Caco-2 (cell line): ENCODE measurements around the gene NHSL2. TPM values are rescaled to one million over a fixed set of nuclear protein-coding genes. Genes with fewer than 3 reads are reported as not detected.

ENCODE experiments used
- BruUV-seq: library from RNA; stranded (reverse); fragments of 400-500 nt; replicated peaks from 2 replicates; lab custom pipeline; 2021; lab: Mats Ljungman, UMichigan
- CTCF ChIA-PET: fragments of 300-600 bp; sonication (Branson Sonifier 250); formaldehyde crosslinking; loops from one replicate; lab custom pipeline; 2022; ENCODE audit warnings: antibody characterized with exemption; lab: Charles Lee
- POLR2A ChIA-PET: fragments of 300-600 bp; sonication (Branson Sonifier 250); formaldehyde crosslinking; loops from one replicate; lab custom pipeline; 2022; ENCODE audit warnings: antibody characterized with exemption; lab: Charles Lee
- DNase-seq, 2 experiments: peaks; one replicate each; pipeline versions ENCODE4 v3.0.0 to v3.0.0-alpha.2; 2020 to 2022
- H3K27me3 ChIP-seq: replicated peaks from 2 replicates; pipeline ENCODE4 v1.6.0; 2011; ENCODE audit warnings: low read length; ENCODE audit not compliant: control insufficient read depth, insufficient read depth
- H3K36me3 ChIP-seq: 2 replicates; pipeline ENCODE4 v1.5.1; 2011; ENCODE audit warnings: low read length; ENCODE audit not compliant: control insufficient read depth, insufficient read depth
- H3K4me1 ChIP-seq: fragments of 250-450 bp; sonication (Bioruptor Pico); 2 replicates; pipeline ENCODE4 v1.5.1; 2020; ENCODE audit warnings: mild to moderate bottlenecking
- H3K4me3 ChIP-seq: 2 replicates; pipeline ENCODE4 v1.5.1; 2011; ENCODE audit warnings: low read depth, mild to moderate bottlenecking, control low read depth, low read length
- H3K9me3 ChIP-seq: fragments of 250-450 bp; sonication (Bioruptor Pico); 2 replicates; pipeline ENCODE4 v1.5.1; 2020; ENCODE audit warnings: mild to moderate bottlenecking, moderate library complexity
- H3K27ac Mint-ChIP-seq: one replicate; pipeline ENCODE4 v1.8.0; 2022; ENCODE audit warnings: mixed read lengths; ENCODE audit not compliant: unreplicated experiment
- H3K27me3 Mint-ChIP-seq: one replicate; pipeline ENCODE4 v1.8.0; 2022; ENCODE audit warnings: mixed read lengths; ENCODE audit not compliant: insufficient read depth, unreplicated experiment
- H3K36me3 Mint-ChIP-seq: one replicate; pipeline ENCODE4 v1.8.0; 2022; ENCODE audit warnings: mild to moderate bottlenecking, mixed read lengths; ENCODE audit not compliant: insufficient read depth, unreplicated experiment
- H3K4me1 Mint-ChIP-seq: one replicate; pipeline ENCODE4 v1.8.0; 2022; ENCODE audit warnings: low read depth, mixed read lengths; ENCODE audit not compliant: unreplicated experiment
- H3K4me3 Mint-ChIP-seq: one replicate; pipeline ENCODE4 v1.8.0; 2022; ENCODE audit warnings: mild to moderate bottlenecking, moderate library complexity, mixed read lengths; ENCODE audit not compliant: unreplicated experiment
- H3K9me3 Mint-ChIP-seq: one replicate; pipeline ENCODE4 v1.8.0; 2022; ENCODE audit warnings: mixed read lengths; ENCODE audit not compliant: unreplicated experiment
- intact Hi-C: fragments of 100-400 bp; cut with micrococcal nuclease; formaldehyde crosslinking; loops from one replicate; pipeline ENCODE4 v1.10.0; 2022; ENCODE audit not compliant: unreplicated experiment
- total RNA-seq: library from RNA; stranded (reverse); gene quantifications from 2 replicates; pipeline ENCODE4 v1.2.3, GENCODE V29; 2022
- TF ChIP-seq, protein P1 (sequence below), 2 experiments: fragments of 200-600 bp in 1 of 2; IDR thresholded peaks; 1 replicate in 1 of 2; 2 replicates in 1 of 2; pipeline versions ENCODE4 v1.5.1 to v1.8.0; 2011 to 2022; ENCODE audit warnings: antibody characterized with exemption in 1 of 2, control low read depth in 1 of 2, inconsistent platforms in 1 of 2, low read depth in 1 of 2, low read length in 1 of 2, mild to moderate bottlenecking in 1 of 2, moderate library complexity in 1 of 2; ENCODE audit not compliant: insufficient read depth in 1 of 2, severe bottlenecking in 1 of 2, unreplicated experiment in 1 of 2

NHSL2 gene
- total RNA-seq, 1 experiment from 2014 or later, result 0.18 TPM

DNA sequence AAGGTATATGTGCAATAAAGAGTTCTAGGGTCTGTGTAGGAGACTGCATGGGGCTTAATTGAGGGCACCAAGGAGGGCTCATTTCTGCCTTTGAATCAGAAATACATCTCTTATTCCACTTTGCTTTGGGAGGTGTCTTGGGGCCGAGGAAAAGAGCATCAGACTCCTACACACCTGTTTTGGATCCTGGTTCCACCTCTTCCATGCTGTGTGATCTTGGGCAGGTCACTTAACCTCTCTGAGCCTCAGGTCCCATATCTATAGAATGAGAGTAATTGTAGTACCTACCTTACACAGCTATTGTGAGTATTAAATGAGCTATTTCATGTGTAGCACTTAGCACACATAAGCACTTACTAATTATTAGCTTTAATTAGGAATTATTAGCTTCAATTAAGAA lies 120.5 kb downstream of the NHSL2 start:
- Histone ChIP-seq H3K4me1 (peaks cover 16% of the 10 kb centered on the region), H3K27me3 (no peaks in the 10 kb centered on the region), H3K9me3 (no peaks in the 10 kb centered on the region), H3K36me3 (no peaks in the 10 kb centered on the region), H3K4me3 (no peak overlapping the region)
- no peaks in the 10 kb centered on the region for H3K27me3 Mint-ChIP-seq
- no peaks in the 10 kb centered on the region for H3K9me3 Mint-ChIP-seq
- H3K36me3 Mint-ChIP-seq, result no peaks in the 10 kb centered on the region
- BruUV-seq, result no TSS peak
- ChIA-PET CTCF (interaction anchor here (1.3 kb wide), 1 partner anchor 9 kb away, joined by 5 read pairs; no protein-coding TSS in a partner anchor), POLR2A (no interaction called here)
- intact Hi-C loops, result no loop called here
- H3K4me3 Mint-ChIP-seq, result no peak overlapping the region
- no peak for DNase-seq
- TF ChIP-seq, protein P1, sequence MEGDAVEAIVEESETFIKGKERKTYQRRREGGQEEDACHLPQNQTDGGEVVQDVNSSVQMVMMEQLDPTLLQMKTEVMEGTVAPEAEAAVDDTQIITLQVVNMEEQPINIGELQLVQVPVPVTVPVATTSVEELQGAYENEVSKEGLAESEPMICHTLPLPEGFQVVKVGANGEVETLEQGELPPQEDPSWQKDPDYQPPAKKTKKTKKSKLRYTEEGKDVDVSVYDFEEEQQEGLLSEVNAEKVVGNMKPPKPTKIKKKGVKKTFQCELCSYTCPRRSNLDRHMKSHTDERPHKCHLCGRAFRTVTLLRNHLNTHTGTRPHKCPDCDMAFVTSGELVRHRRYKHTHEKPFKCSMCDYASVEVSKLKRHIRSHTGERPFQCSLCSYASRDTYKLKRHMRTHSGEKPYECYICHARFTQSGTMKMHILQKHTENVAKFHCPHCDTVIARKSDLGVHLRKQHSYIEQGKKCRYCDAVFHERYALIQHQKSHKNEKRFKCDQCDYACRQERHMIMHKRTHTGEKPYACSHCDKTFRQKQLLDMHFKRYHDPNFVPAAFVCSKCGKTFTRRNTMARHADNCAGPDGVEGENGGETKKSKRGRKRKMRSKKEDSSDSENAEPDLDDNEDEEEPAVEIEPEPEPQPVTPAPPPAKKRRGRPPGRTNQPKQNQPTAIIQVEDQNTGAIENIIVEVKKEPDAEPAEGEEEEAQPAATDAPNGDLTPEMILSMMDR (IDR thresholded peaks at IDR 0.05; ENCODE audit: insufficient read depth in 1 of 2, low read depth in 1 of 2, low read length in 1 of 2, severe bottlenecking in 1 of 2, unreplicated experiment in 1 of 2), result no peak
- no peaks in the 10 kb centered on the region for H3K4me1 Mint-ChIP-seq
- no peak overlapping the region for H3K27ac Mint-ChIP-seq

DNA sequence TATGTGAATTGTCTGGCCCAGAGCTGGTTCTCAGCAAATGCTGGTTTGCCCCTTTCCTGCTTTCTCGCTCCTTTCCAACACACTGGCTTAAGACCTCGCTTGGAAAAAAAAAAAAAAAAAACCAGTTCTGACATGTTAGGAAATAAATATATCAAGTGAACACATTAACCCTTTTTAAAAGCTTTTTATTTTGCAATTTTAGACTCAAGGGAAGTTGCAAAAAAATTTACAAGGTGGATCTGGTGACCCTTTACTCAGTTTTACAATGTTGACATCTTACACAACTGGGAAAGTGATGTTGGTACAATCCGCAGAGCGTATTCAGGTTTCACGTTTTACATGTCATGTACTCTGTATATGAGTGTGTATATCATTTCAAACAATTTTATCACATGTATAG lies 121.0 kb downstream of the NHSL2 start:
- H3K4me3 Mint-ChIP-seq, result no peak overlapping the region
- no peak overlapping the region for H3K27ac Mint-ChIP-seq
- peaks cover 16% of the 10 kb centered on the region for H3K4me1 ChIP-seq
- TF ChIP-seq, protein P1 (IDR thresholded peaks at IDR 0.05; ENCODE audit: insufficient read depth in 1 of 2, low read depth in 1 of 2, low read length in 1 of 2, severe bottlenecking in 1 of 2, unreplicated experiment in 1 of 2), result no peak
- no peak for DNase-seq
- no TSS peak for BruUV-seq
- no peaks in the 10 kb centered on the region for H3K4me1 Mint-ChIP-seq
- POLR2A ChIA-PET, result no interaction called here
- no peaks in the 10 kb centered on the region for H3K36me3 ChIP-seq
- no peaks in the 10 kb centered on the region for H3K27me3 ChIP-seq
- H3K9me3 ChIP-seq, result no peaks in the 10 kb centered on the region
- intact Hi-C loops, result no loop called here
- no peaks in the 10 kb centered on the region for H3K9me3 Mint-ChIP-seq
- no peaks in the 10 kb centered on the region for H3K36me3 Mint-ChIP-seq
- no peak overlapping the region for H3K4me3 ChIP-seq
- CTCF ChIA-PET, result interaction anchor here (1.3 kb wide), 1 partner anchor 10 kb away, joined by 5 read pairs; no protein-coding TSS in a partner anchor
- H3K27me3 Mint-ChIP-seq, result no peaks in the 10 kb centered on the region

GRCh38 chrX:72037601-72038000 lies 127.0 kb downstream of the NHSL2 start:
- Histone ChIP-seq H3K4me1 (no peaks in the 10 kb centered on the region), H3K4me3 (no peak overlapping the region), H3K9me3 (no peaks in the 10 kb centered on the region), H3K27me3 (no peaks in the 10 kb centered on the region), H3K36me3 (no peaks in the 10 kb centered on the region)
- Mint-ChIP-seq H3K4me3 (no peak overlapping the region), H3K36me3 (no peaks in the 10 kb centered on the region), H3K9me3 (no peaks in the 10 kb centered on the region), H3K4me1 (no peaks in the 10 kb centered on the region), H3K27ac (no peak overlapping the region), H3K27me3 (no peaks in the 10 kb centered on the region)
- CTCF ChIA-PET, result no interaction called here
- TF ChIP-seq, protein P1 (IDR thresholded peaks at IDR 0.05; ENCODE audit: insufficient read depth in 1 of 2, low read depth in 1 of 2, low read length in 1 of 2, severe bottlenecking in 1 of 2, unreplicated experiment in 1 of 2), result no peak
- POLR2A ChIA-PET, result no interaction called here
- no peak for DNase-seq
- no TSS peak for BruUV-seq
- intact Hi-C loops, result no loop called here
